NOMO-1 treated with dmso at 0.1 percent for 144 hours (cell line): Measurements from ENCODE around the gene ATP1A2.

ENCODE experiments used
- DNase-seq: peaks from one replicate; lab custom pipeline; 2025; ENCODE audit not compliant: unreplicated experiment; lab: John Stamatoyannopoulos, UW

ATP1A2 gene

GRCh38 chr1:160139840-160140239, 24.3 kb downstream of the ATP1A2 start:
- no peak for DNase-seq

GRCh38 chr1:160143695-160144094, 28.1 kb downstream of the ATP1A2 start:
- peak; percentile 86 for DNase-seq

- DNase-seq = no peak
Observed at GRCh38 chr1:160144921-160145320, 29.4 kb downstream of the ATP1A2 start.

GRCh38 chr1:160146107-160146506, 30.5 kb downstream of the ATP1A2 start:
- DNase-seq = no peak

GRCh38 chr1:160148121-160148520, 32.6 kb downstream of the ATP1A2 start:
- no peak for DNase-seq

- no peak for DNase-seq
Observed at GRCh38 chr1:160149233-160149632, 33.7 kb downstream of the ATP1A2 start.

- DNase-seq = no peak
Observed at GRCh38 chr1:160149716-160150115, 34.2 kb downstream of the ATP1A2 start.

- no peak for DNase-seq
Observed at GRCh38 chr1:160151303-160151702, 35.7 kb downstream of the ATP1A2 start, which contains the start of gene ATP1A4. TSS of gene ATP1A4 (plus strand) at chr1:160151603. CDS start at chr1:160152041, 438 bp downstream.

GRCh38 chr1:160154790-160155189, 39.2 kb downstream of the ATP1A2 start:
- DNase-seq = no peak

- no peak for DNase-seq
Observed at GRCh38 chr1:160156361-160156760, 40.8 kb downstream of the ATP1A2 start.

- DNase-seq = no peak
Observed at GRCh38 chr1:160157174-160157573, 41.6 kb downstream of the ATP1A2 start.

GRCh38 chr1:160158031-160158430, 42.5 kb downstream of the ATP1A2 start:
- no peak for DNase-seq

GRCh38 chr1:160158534-160158933, 43.0 kb downstream of the ATP1A2 start:
- DNase-seq = no peak

- DNase-seq = no peak
Observed at GRCh38 chr1:160159846-160160245, 44.3 kb downstream of the ATP1A2 start.

GRCh38 chr1:160161965-160162705, 46.6 kb downstream of the ATP1A2 start:
- no peak for DNase-seq

- DNase-seq = no peak
Observed at GRCh38 chr1:160162931-160163330, 47.4 kb downstream of the ATP1A2 start.

- no peak for DNase-seq
Observed at GRCh38 chr1:160163615-160164014, 48.1 kb downstream of the ATP1A2 start.

- no peak for DNase-seq
Observed at GRCh38 chr1:160164121-160164520, 48.6 kb downstream of the ATP1A2 start.

- peak; percentile 19 for DNase-seq
Observed at GRCh38 chr1:160166166-160166868, 50.8 kb downstream of the ATP1A2 start.

GRCh38 chr1:160167056-160167455, 51.5 kb downstream of the ATP1A2 start:
- DNase-seq = no peak

GRCh38 chr1:160167580-160167979, 52.0 kb downstream of the ATP1A2 start:
- no peak for DNase-seq

GRCh38 chr1:160168016-160168415, 52.5 kb downstream of the ATP1A2 start:
- DNase-seq = no peak
